DND-41 (cell line): Measurements from ENCODE around the gene CD164L2.

Experiments used
- ATAC-seq: fragments of 200-7000 bp; cut with Tn5 transposase; 3 replicates; pipeline ENCODE4 v1.9.1; 2021; ENCODE audit warnings: low read depth; ENCODE audit not compliant: insufficient read depth
- DNase-seq: peaks from one replicate; pipeline ENCODE4 v3.0.0-alpha.2; 2020
- H2AFZ ChIP-seq: 2 replicates; pipeline ENCODE4 v1.6.0; 2012; ENCODE audit warnings: low read depth, low read length
- H3K27ac ChIP-seq: 2 replicates; pipeline ENCODE4 v1.5.1; 2012; ENCODE audit warnings: low read length, inconsistent platforms
- H3K27me3 ChIP-seq: fragments of 200-600 bp; sonication (generic); 2 replicates; pipeline ENCODE4 v1.6.0; 2012; ENCODE audit warnings: low read length, mild to moderate bottlenecking, inconsistent platforms; ENCODE audit not compliant: insufficient read depth, poor library complexity
- H3K36me3 ChIP-seq: 2 replicates; pipeline ENCODE4 v1.5.1; 2012; ENCODE audit warnings: low read length, inconsistent platforms; ENCODE audit not compliant: insufficient read depth
- H3K4me1 ChIP-seq: 2 replicates; pipeline ENCODE4 v1.5.1; 2012; ENCODE audit warnings: mild to moderate bottlenecking, low read length; ENCODE audit not compliant: insufficient read depth
- H3K4me2 ChIP-seq: 2 replicates; pipeline ENCODE4 v1.6.0; 2012; ENCODE audit warnings: mild to moderate bottlenecking, moderate library complexity, low read length, inconsistent platforms; ENCODE audit not compliant: insufficient read depth
- H3K4me3 ChIP-seq, 2 experiments: fragments of 200-600 bp in 1 of 2; shearing (Covaris generic) in 1 of 2; 2 replicates each; pipeline ENCODE4 v1.5.1; 2012 to 2016; ENCODE audit warnings: inconsistent platforms in 2 of 2, low read length in 2 of 2, mild to moderate bottlenecking in 2 of 2, low read depth in 1 of 2, moderate library complexity in 1 of 2
- H3K79me2 ChIP-seq: 2 replicates; pipeline ENCODE4 v1.6.0; 2012; ENCODE audit warnings: low read length, inconsistent platforms; ENCODE audit not compliant: insufficient read depth
- H3K9ac ChIP-seq: 2 replicates; pipeline ENCODE4 v1.6.0; 2012; ENCODE audit warnings: low read depth, mild to moderate bottlenecking, inconsistent platforms, low read length, moderate library complexity
- H3K9me3 ChIP-seq: 2 replicates; pipeline ENCODE4 v1.5.1; 2012; ENCODE audit warnings: low read length, moderate library complexity, mild to moderate bottlenecking, inconsistent platforms; ENCODE audit not compliant: insufficient read depth, severe bottlenecking
- H4K20me1 ChIP-seq: 2 replicates; pipeline ENCODE4 v1.6.0; 2012; ENCODE audit warnings: low read length; ENCODE audit not compliant: insufficient read depth
- CTCF ChIP-seq: IDR thresholded peaks from 2 replicates; pipeline ENCODE4 v1.5.1; 2012; ENCODE audit warnings: borderline replicate concordance, low read length, moderate library complexity, mild to moderate bottlenecking; ENCODE audit not compliant: poor library complexity, severe bottlenecking; ENCODE audit errors: extremely low read depth
- EZH2 ChIP-seq: IDR thresholded peaks from 3 replicates; pipeline ENCODE4 v1.6.1; 2012; ENCODE audit warnings: borderline replicate concordance, low read depth, mild to moderate bottlenecking, moderate library complexity, low read length, inconsistent platforms; ENCODE audit not compliant: severe bottlenecking

Gene CD164L2

GRCh38 chr1:27429029-27429425 is 45.9 kb upstream of the CD164L2 start:
- Histone ChIP-seq H3K36me3 (peaks cover 46% of the 10 kb centered on the region), H3K4me2 (no peak overlapping the region), H4K20me1 (peaks cover 25% of the 10 kb centered on the region; the same call in 1 of the 2 replicates), H3K27ac (no peak overlapping the region), H3K4me1 (peaks cover 7% of the 10 kb centered on the region; the same call in 1 of the 2 replicates), H3K27me3 (no peaks in the 10 kb centered on the region), H2AFZ (no peak overlapping the region), H3K4me3 (no peak overlapping the region), H3K9ac (no peak overlapping the region), H3K9me3 (no peaks in the 10 kb centered on the region), H3K79me2 (peaks cover 70% of the 10 kb centered on the region)
- DNase-seq: no peak
- no peak for ATAC-seq
- TF ChIP-seq EZH2 (no peak), CTCF (no peak)

GRCh38 chr1:27428316-27429028 is 45.3 kb upstream of the CD164L2 start:
- no peak overlapping the region for H2AFZ ChIP-seq
- TF ChIP-seq CTCF (no peak), EZH2 (no peak)
- H3K9ac ChIP-seq: no peak overlapping the region
- H3K4me3 ChIP-seq: no peak overlapping the region
- H3K4me2 ChIP-seq: no peak overlapping the region
- no peak overlapping the region for H3K27ac ChIP-seq
- DNase-seq: peak; percentile 42
- H3K9me3 ChIP-seq: no peaks in the 10 kb centered on the region
- H3K4me1 ChIP-seq: peaks cover 7% of the 10 kb centered on the region; the same call in 1 of the 2 replicates
- peaks cover 21% of the 10 kb centered on the region; the same call in 1 of the 2 replicates for H4K20me1 ChIP-seq
- ATAC-seq: peak; percentile 67
- no peaks in the 10 kb centered on the region for H3K27me3 ChIP-seq
- peaks cover 46% of the 10 kb centered on the region for H3K36me3 ChIP-seq
- H3K79me2 ChIP-seq: peaks cover 70% of the 10 kb centered on the region

DNA sequence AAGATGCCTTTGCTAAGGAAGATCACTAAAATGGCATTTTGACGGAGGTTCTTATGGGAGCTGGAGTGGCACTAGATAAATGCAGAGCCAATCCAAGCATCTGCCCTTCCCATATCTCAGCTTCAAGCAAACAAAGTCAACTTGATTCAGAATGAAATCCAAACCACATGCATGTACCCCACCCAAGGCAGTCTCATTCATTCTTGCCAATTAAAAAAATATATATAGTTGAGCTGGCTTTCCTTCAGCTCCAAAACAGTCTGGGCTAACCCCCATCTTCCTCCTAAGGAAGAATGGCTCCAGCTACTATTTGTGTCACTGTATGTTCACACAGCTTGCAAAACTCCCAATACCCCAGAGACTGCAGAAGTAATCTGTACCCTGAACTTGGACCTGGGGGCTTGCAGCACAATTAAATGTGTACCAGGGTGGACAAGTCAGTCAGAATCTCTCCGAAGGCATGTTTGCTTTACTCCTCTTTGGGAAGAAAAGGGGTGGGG is 44.7 kb upstream of the CD164L2 start:
- H3K27ac ChIP-seq: no peak overlapping the region
- peaks cover 46% of the 10 kb centered on the region for H3K36me3 ChIP-seq
- no peak overlapping the region for H3K9ac ChIP-seq
- TF ChIP-seq CTCF (no peak), EZH2 (no peak)
- no peak for ATAC-seq
- H3K79me2 ChIP-seq: peaks cover 64% of the 10 kb centered on the region
- no peaks in the 10 kb centered on the region for H3K27me3 ChIP-seq
- no peak for DNase-seq
- peaks cover 17% of the 10 kb centered on the region; the same call in 1 of the 2 replicates for H4K20me1 ChIP-seq
- H3K4me1 ChIP-seq: peaks cover 7% of the 10 kb centered on the region; the same call in 1 of the 2 replicates
- H3K4me3 ChIP-seq: no peak overlapping the region
- no peaks in the 10 kb centered on the region for H3K9me3 ChIP-seq
- no peak overlapping the region for H3K4me2 ChIP-seq
- H2AFZ ChIP-seq: no peak overlapping the region
